MM.1S (cell line): ENCODE results near the gene ADAMTSL3.
A peak's percentile ranks its signal among the peaks of the same experiment; 100 is the strongest.

Source experiments
- DNase-seq: peaks from one replicate; pipeline ENCODE4 v3.0.0-alpha.2; 2015
- H2AFZ ChIP-seq: fragments of 300-600 bp; sonication (generic); 2 replicates; pipeline ENCODE4 v1.6.0; 2016; ENCODE audit warnings: antibody characterized with exemption, low read length
- H3F3A ChIP-seq: fragments of 300-600 bp; sonication (generic); 2 replicates; pipeline ENCODE4 v1.6.1; 2016; ENCODE audit warnings: mild to moderate bottlenecking, antibody characterized with exemption, low read length, moderate library complexity, mixed read lengths; ENCODE audit not compliant: insufficient read depth
- H3K27ac ChIP-seq: fragments of 300-600 bp; sonication (generic); 2 replicates; pipeline ENCODE4 v1.5.1; 2016; ENCODE audit warnings: mild to moderate bottlenecking, low read length
- H3K27me3 ChIP-seq: fragments of 300-600 bp; sonication (generic); replicated peaks from 2 replicates; pipeline ENCODE4 v1.6.0; 2016; ENCODE audit warnings: low read length; ENCODE audit not compliant: insufficient read depth
- H3K36me3 ChIP-seq: fragments of 300-600 bp; sonication (generic); replicated peaks from 2 replicates; pipeline ENCODE4 v1.6.1; 2016; ENCODE audit warnings: mild to moderate bottlenecking, low read length, mixed read lengths; ENCODE audit not compliant: insufficient read depth
- H3K4me1 ChIP-seq: fragments of 300-600 bp; sonication (generic); 2 replicates; pipeline ENCODE4 v1.6.1; 2016; ENCODE audit warnings: low read length, mixed read lengths
- H3K4me2 ChIP-seq: fragments of 300-600 bp; sonication (generic); 2 replicates; pipeline ENCODE4 v1.6.0; 2016; ENCODE audit warnings: low read depth, low read length
- H3K4me3 ChIP-seq: fragments of 300-600 bp; sonication (generic); 2 replicates; pipeline ENCODE4 v1.5.1; 2016; ENCODE audit warnings: low read length, mixed read lengths
- H3K79me2 ChIP-seq: fragments of 300-600 bp; sonication (generic); 2 replicates; pipeline ENCODE4 v1.6.1; 2016; ENCODE audit warnings: mixed run types, low read length, mixed read lengths
- H3K9ac ChIP-seq: fragments of 300-600 bp; sonication (generic); 2 replicates; pipeline ENCODE4 v1.6.1; 2016; ENCODE audit warnings: low read length, mixed read lengths
- H3K9me2 ChIP-seq: fragments of 300-600 bp; sonication (generic); replicated peaks from 2 replicates; pipeline ENCODE4 v1.6.1; 2016; ENCODE audit warnings: mild to moderate bottlenecking, low read length, mixed read lengths; ENCODE audit not compliant: insufficient read depth
- H3K9me3 ChIP-seq: fragments of 300-600 bp; sonication (generic); replicated peaks from 2 replicates; pipeline ENCODE4 v1.6.1; 2016; ENCODE audit warnings: mild to moderate bottlenecking, low read length, mixed read lengths; ENCODE audit not compliant: insufficient read depth
- H4K20me1 ChIP-seq: fragments of 300-600 bp; sonication (generic); 2 replicates; pipeline ENCODE4 v1.6.1; 2016; ENCODE audit warnings: mild to moderate bottlenecking, low read length, moderate library complexity, mixed read lengths; ENCODE audit not compliant: insufficient read depth
- CTCF ChIP-seq: fragments of 300-600 bp; sonication (generic); IDR thresholded peaks from 2 replicates; pipeline ENCODE4 v1.5.1; 2016; ENCODE audit warnings: antibody characterized with exemption, low read length, mixed read lengths
- EZH2 ChIP-seq: fragments of 300-600 bp; sonication (generic); optimal IDR thresholded peaks from 2 replicates; pipeline ENCODE3; 2017; ENCODE audit warnings: low read depth, mild to moderate bottlenecking, antibody characterized with exemption, low read length, mixed read lengths
- EZH2phosphoT487 ChIP-seq: fragments of 300-600 bp; sonication (generic); IDR thresholded peaks from 2 replicates; pipeline ENCODE4 v1.6.1; 2018; ENCODE audit warnings: antibody characterized with exemption, low read length

The ADAMTSL3 gene

GRCh38 chr15:83982748-83983147 is 328.8 kb downstream of the ADAMTSL3 start:
- Histone ChIP-seq H3K4me1 (peaks cover 18% of the 10 kb centered on the region), H3K4me3 (no peak overlapping the region), H3K9ac (no peak overlapping the region), H2AFZ (no peak overlapping the region), H3K9me2 (no peaks in the 10 kb centered on the region), H3K4me2 (no peak overlapping the region), H3K36me3 (no peaks in the 10 kb centered on the region), H3K27ac (no peak overlapping the region), H3K27me3 (no peaks in the 10 kb centered on the region), H3K9me3 (no peaks in the 10 kb centered on the region), H4K20me1 (no peaks in the 10 kb centered on the region), H3F3A (peaks cover 5% of the 10 kb centered on the region; the same call in 1 of the 2 replicates), H3K79me2 (no peaks in the 10 kb centered on the region)
- no peak for TF ChIP-seq EZH2
- TF ChIP-seq CTCF, result no peak
- no peak for TF ChIP-seq EZH2phosphoT487
- DNase-seq, result no peak

- Histone ChIP-seq H3K27ac (peak overlapping the region; percentile 70; the same call in 1 of the 2 replicates), H3F3A (peaks cover 5% of the 10 kb centered on the region; the same call in 1 of the 2 replicates), H3K9me3 (no peaks in the 10 kb centered on the region), H2AFZ (peak overlapping the region; percentile 8; the same call in 1 of the 2 replicates), H3K4me1 (peaks cover 18% of the 10 kb centered on the region), H3K9me2 (no peaks in the 10 kb centered on the region), H3K4me3 (peak overlapping the region; percentile 21), H3K9ac (peak overlapping the region; percentile 39), H3K4me2 (peak overlapping the region; percentile 71), H3K36me3 (no peaks in the 10 kb centered on the region), H3K79me2 (no peaks in the 10 kb centered on the region), H4K20me1 (no peaks in the 10 kb centered on the region), H3K27me3 (no peaks in the 10 kb centered on the region)
- peak; percentile 77 for DNase-seq
- TF ChIP-seq EZH2phosphoT487 (no peak), EZH2 (no peak), CTCF (no peak)
Measured at GRCh38 chr15:83983634-83984458, 329.9 kb downstream of the ADAMTSL3 start.

- no peak overlapping the region for H3K4me3 ChIP-seq
- H2AFZ ChIP-seq, result no peak overlapping the region
- TF ChIP-seq CTCF (no peak), EZH2phosphoT487 (no peak), EZH2 (no peak)
- H4K20me1 ChIP-seq, result no peaks in the 10 kb centered on the region
- H3F3A ChIP-seq, result peaks cover 5% of the 10 kb centered on the region; the same call in 1 of the 2 replicates
- no peaks in the 10 kb centered on the region for H3K36me3 ChIP-seq
- DNase-seq, result no peak
- no peaks in the 10 kb centered on the region for H3K9me2 ChIP-seq
- peak overlapping the region; percentile 30 for H3K9ac ChIP-seq
- peak overlapping the region; percentile 71 for H3K4me2 ChIP-seq
- peaks cover 18% of the 10 kb centered on the region for H3K4me1 ChIP-seq
- H3K9me3 ChIP-seq, result no peaks in the 10 kb centered on the region
- no peaks in the 10 kb centered on the region for H3K27me3 ChIP-seq
- H3K79me2 ChIP-seq, result no peaks in the 10 kb centered on the region
- H3K27ac ChIP-seq, result peak overlapping the region; percentile 70; the same call in 1 of the 2 replicates
Measured at GRCh38 chr15:83984601-83985000, 330.7 kb downstream of the ADAMTSL3 start.
